Testis (tissue), 3 donors: ENCODE results near the gene DYNLT5. TPM values are rescaled to one million over a fixed set of nuclear protein-coding genes. Genes with fewer than 3 reads are reported as not detected.
"Not testable (repeated sequence)": the region's sequence is repeated elsewhere in the genome, so short reads cannot be mapped to it uniquely, and the experiment has no call there.

Experiments used
- DNase-seq: peaks from one replicate; pipeline ENCODE4 v3.0.0-alpha.2; 2019
- H3K27ac ChIP-seq, 2 donors: fragments of 200-600 bp; sonication (generic); one replicate each; pipeline ENCODE4 v1.5.1; 2019
- H3K27me3 ChIP-seq: fragments of 200-600 bp; sonication (generic); one replicate; pipeline ENCODE4 v1.5.1; 2019
- H3K36me3 ChIP-seq: fragments of 200-600 bp; sonication (generic); one replicate; pipeline ENCODE4 v1.5.1; 2017; ENCODE audit warnings: low read depth; ENCODE audit errors: missing control alignments
- H3K4me1 ChIP-seq: fragments of 200-600 bp; sonication (generic); one replicate; pipeline ENCODE4 v1.5.1; 2019
- H3K4me3 ChIP-seq, 2 donors: fragments of 200-600 bp; sonication (generic); one replicate each; pipeline ENCODE4 v1.5.1; 2017 to 2019
- H3K9me3 ChIP-seq: fragments of 200-600 bp; sonication (generic); one replicate; pipeline ENCODE4 v1.5.1; 2017
- POLR2A ChIP-seq: fragments of 450-650 bp; IDR thresholded peaks from one replicate; pipeline ENCODE4 v1.6.1; 2017; ENCODE audit warnings: antibody characterized with exemption, mild to moderate bottlenecking, moderate library complexity
- WGBS, 2 donors: methylation state at CpG; one replicate each; pipeline ENCODE4 v1.1.5; 2018; 5-methylcytosine and 5-hydroxymethylcytosine counted together
- intact Hi-C: fragments of 100-400 bp; cut with DNase I; formaldehyde crosslinking; loops from one replicate; pipeline ENCODE4 v1.15.1; 2023; ENCODE audit warnings: low total_unique reads
- polyA plus RNA-seq: library from polyadenylated mRNA; stranded (reverse); fragments of 350-450 nt; fragmentation: Illumina TruSeq; extraction: RNeasy Lipid Tissue Mini Kit (QIAGEN cat#74804); gene quantifications from one replicate; pipeline ENCODE4 v1.2.3, GENCODE V29; 2014; ENCODE audit warnings: low read depth, low replicate concordance; ENCODE audit not compliant: insufficient read depth
- total RNA-seq, 2 donors: library from RNA; depleted of rRNA; stranded (reverse); fragments of >200 nt; gene quantifications; one replicate each; pipeline ENCODE4 v1.2.3, GENCODE V29; 2016
- TF ChIP-seq, protein P1 (sequence below), 3 experiments: fragments of 450-650 bp in 2 of 3; fragments of 200-600 bp in 1 of 3; sonication (generic) in 1 of 3; IDR thresholded peaks; one replicate each; pipeline ENCODE4 v1.5.1; 2016 to 2019; ENCODE audit warnings: antibody characterized with exemption in 3 of 3, mild to moderate bottlenecking in 2 of 3, moderate library complexity in 1 of 3

Gene DYNLT5
- total and polyA plus RNA-seq, 3 donors from 2014 or later: 1.6 TPM; not detected in 2

DNA sequence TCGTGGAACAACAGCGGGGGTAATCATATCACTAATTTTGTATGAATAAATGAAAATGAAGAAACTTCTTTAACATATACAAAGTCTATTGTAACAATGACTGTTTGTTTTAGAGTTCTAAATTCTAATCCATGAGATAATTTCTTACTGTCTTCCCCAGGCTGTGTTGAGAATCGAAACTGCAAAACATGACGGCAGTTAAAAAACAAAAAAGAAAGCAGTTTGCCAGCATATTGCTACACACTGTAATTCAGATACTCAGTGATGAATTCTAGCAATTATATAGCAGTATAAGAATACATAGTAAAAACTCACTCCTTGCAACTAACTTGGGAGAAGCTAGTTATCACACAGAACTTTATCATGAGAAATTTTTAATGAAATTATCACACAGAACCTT is 26.7 kb downstream of the DYNLT5 start:
- intact Hi-C loops: no loop called here
- Histone ChIP-seq H3K9me3 (no peaks in the 10 kb centered on the region), H3K4me3 (no peak overlapping the region), H3K27ac (no peak overlapping the region), H3K36me3 (no peaks in the 10 kb centered on the region), H3K4me1 (no peaks in the 10 kb centered on the region), H3K27me3 (no peaks in the 10 kb centered on the region)
- TF ChIP-seq POLR2A: no peak
- TF ChIP-seq, protein P1, sequence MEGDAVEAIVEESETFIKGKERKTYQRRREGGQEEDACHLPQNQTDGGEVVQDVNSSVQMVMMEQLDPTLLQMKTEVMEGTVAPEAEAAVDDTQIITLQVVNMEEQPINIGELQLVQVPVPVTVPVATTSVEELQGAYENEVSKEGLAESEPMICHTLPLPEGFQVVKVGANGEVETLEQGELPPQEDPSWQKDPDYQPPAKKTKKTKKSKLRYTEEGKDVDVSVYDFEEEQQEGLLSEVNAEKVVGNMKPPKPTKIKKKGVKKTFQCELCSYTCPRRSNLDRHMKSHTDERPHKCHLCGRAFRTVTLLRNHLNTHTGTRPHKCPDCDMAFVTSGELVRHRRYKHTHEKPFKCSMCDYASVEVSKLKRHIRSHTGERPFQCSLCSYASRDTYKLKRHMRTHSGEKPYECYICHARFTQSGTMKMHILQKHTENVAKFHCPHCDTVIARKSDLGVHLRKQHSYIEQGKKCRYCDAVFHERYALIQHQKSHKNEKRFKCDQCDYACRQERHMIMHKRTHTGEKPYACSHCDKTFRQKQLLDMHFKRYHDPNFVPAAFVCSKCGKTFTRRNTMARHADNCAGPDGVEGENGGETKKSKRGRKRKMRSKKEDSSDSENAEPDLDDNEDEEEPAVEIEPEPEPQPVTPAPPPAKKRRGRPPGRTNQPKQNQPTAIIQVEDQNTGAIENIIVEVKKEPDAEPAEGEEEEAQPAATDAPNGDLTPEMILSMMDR (IDR thresholded peaks at IDR 0.05): no peak
- DNase-seq: no peak
- 53 to 57% methylated on average over 4 of the region's 4 CpGs for WGBS, 2 donors

DNA sequence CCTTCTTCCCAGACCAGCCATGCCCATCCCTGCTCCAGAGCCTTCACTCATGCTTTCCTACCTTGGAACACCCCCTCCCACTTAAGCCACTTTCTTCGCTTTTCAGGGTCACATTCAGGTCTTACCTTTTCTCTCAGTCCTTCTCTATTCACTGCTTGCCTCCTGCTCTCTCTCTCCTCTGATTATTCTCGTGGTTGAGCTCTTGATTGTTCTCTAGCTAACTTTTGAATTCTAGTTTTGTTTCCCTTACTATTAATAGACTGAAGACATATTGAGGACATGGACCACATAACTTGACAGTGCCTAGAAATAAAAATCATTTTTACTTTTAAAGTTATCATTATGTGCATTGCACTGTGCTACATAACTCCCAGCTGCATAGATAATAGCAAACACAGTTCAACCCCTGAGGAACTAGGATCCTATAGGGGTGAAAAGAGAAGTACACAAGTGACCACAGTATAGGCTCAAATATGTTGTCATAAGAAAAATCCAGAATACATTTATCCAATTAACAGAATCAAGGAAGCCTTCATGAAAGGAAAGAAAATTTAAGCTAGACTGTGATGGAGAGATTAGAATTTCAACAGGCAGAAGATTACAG is 27.3 kb downstream of the DYNLT5 start:
- WGBS, 2 donors: 58 to 62% methylated on average over 2 of the region's 2 CpGs
- no peak for DNase-seq
- Histone ChIP-seq H3K4me3 (no peak overlapping the region), H3K4me1 (no peaks in the 10 kb centered on the region), H3K36me3 (no peaks in the 10 kb centered on the region), H3K9me3 (no peaks in the 10 kb centered on the region), H3K27ac (no peak overlapping the region), H3K27me3 (no peaks in the 10 kb centered on the region)
- intact Hi-C loops: no loop called here
- no peak for TF ChIP-seq POLR2A
- TF ChIP-seq, protein P1 (IDR thresholded peaks at IDR 0.05): no peak

DNA sequence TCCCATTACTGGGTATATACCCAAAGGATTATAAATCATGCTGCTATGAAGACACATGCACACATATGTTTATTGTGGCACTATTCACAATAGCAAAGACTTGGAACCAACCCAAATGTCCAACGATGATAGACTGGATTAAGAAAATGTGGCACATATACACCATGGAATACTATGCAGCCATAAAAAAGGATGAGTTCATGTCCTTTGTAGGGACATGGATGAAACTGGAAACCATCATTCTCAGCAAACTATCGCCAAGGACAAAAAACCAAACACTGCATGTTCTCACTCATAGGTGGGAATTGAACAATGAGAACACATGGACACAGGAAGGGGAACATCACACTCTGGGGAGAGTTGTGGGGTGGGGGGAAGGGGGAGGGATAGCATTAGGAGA is 33.5 kb downstream of the DYNLT5 start:
- 93% methylated on average over 2 of the region's 2 CpGs; no CpG with 5 or more reads in 1 of the 2 donors for WGBS, 2 donors
- intact Hi-C loops, H3K27me3 ChIP-seq, H3K36me3 ChIP-seq, H3K4me1 ChIP-seq, DNase-seq, H3K27ac ChIP-seq, H3K4me3 ChIP-seq, H3K9me3 ChIP-seq: not testable (repeated sequence)

DNA sequence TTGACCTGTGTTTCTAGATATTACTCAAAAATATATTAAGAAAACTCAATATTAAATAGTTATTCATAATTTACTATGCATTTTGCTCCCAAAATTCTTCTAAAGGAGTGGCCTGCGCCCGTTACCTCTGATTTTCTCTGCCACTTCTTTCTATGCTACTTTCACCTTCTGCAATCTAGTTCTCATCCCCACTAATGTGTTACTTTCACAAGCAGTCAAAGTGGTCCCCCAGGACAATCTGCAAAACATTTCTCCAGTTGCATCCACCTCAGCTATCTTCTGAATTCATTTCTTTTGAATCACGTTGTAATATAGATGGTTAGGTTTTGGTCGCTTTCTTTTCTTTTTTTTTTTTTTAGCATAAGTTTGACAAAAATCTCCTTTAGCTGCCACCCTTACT is 35.4 kb downstream of the DYNLT5 start:
- intact Hi-C loops: no loop called here
- no peak for DNase-seq
- H3K27me3 ChIP-seq: no peaks in the 10 kb centered on the region
- H3K9me3 ChIP-seq: no peaks in the 10 kb centered on the region
- H3K36me3 ChIP-seq: no peaks in the 10 kb centered on the region
- no peak overlapping the region for H3K27ac ChIP-seq
- no peak overlapping the region for H3K4me3 ChIP-seq
- TF ChIP-seq POLR2A: no peak
- TF ChIP-seq, protein P1 (IDR thresholded peaks at IDR 0.05): no peak
- no peaks in the 10 kb centered on the region for H3K4me1 ChIP-seq
- 85 to 86% methylated on average over 4 of the region's 4 CpGs for WGBS, 2 donors

DNA sequence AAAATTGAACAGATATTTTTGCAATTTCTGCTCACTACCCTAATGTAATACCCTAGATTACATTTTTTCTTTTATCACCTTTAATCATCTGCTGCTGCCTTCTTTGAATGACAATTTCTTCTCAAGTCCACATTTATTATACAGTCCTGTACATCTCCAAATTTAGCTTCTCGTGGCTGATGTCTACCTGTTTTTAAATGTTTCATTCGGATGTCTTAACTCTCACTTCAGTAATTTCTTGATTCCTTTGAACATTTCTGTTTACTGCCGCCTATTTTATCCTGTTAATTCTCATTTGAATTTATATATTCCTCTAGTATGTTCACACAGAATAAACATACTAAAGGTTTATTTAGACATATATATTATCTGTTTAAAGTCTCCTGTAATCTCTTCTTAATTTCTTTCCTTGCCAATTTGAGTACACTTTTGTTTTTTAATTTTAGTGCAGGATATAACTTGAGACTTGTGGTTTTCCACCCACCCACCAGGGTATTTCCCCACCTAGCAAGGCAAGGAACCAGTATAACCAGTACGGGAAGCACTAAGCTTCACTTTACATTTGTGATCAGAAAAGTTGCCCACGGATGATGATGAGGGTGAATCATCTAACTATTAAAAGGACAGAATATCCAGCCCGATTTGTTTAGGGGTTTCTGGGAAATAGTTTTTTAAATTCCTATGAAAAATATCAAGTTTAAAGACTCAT is 36.1 kb downstream of the DYNLT5 start:
- Histone ChIP-seq H3K4me1 (no peaks in the 10 kb centered on the region), H3K9me3 (no peaks in the 10 kb centered on the region), H3K27ac (no peak overlapping the region), H3K27me3 (no peaks in the 10 kb centered on the region), H3K4me3 (no peak overlapping the region), H3K36me3 (no peaks in the 10 kb centered on the region)
- WGBS, 2 donors: 79 to 82% methylated on average over 6 of the region's 6 CpGs
- intact Hi-C loops: no loop called here
- TF ChIP-seq, protein P1 (IDR thresholded peaks at IDR 0.05): no peak
- no peak for TF ChIP-seq POLR2A
- no peak for DNase-seq
